Neutrophil (primary cell): ENCODE results near the gene GPA33.

Experiments used
- H3K27ac ChIP-seq: fragments of 200-600 bp; sonication (generic); 2 replicates; pipeline ENCODE4 v1.5.1; 2016; ENCODE audit warnings: mild to moderate bottlenecking, moderate library complexity
- H3K27me3 ChIP-seq: fragments of 200-600 bp; sonication (generic); 2 replicates; pipeline ENCODE4 v1.6.0; 2016; ENCODE audit warnings: mild to moderate bottlenecking
- H3K36me3 ChIP-seq: fragments of 200-600 bp; sonication (generic); 2 replicates; pipeline ENCODE4 v1.5.1; 2017
- H3K4me1 ChIP-seq, 2 experiments: fragments of 200-600 bp in 1 of 2; sonication (generic) in 1 of 2; 1 replicate in 1 of 2; 2 replicates in 1 of 2; pipeline versions ENCODE4 v1.5.1 to v1.6.1; 2013 to 2016; ENCODE audit warnings: low read depth in 1 of 2, low read length in 1 of 2, mild to moderate bottlenecking in 1 of 2, moderate library complexity in 1 of 2; ENCODE audit not compliant: control insufficient read depth in 1 of 2, insufficient read depth in 1 of 2
- H3K4me3 ChIP-seq, 2 experiments: fragments of 200-600 bp in 1 of 2; sonication (generic) in 1 of 2; 1 replicate in 1 of 2; 2 replicates in 1 of 2; pipeline ENCODE4 v1.5.1; 2013 to 2016; ENCODE audit warnings: low read depth in 1 of 2, low read length in 1 of 2, mild to moderate bottlenecking in 1 of 2, moderate library complexity in 1 of 2
- H3K9me3 ChIP-seq: fragments of 200-600 bp; sonication (generic); 2 replicates; pipeline ENCODE4 v1.5.1; 2016
- TF ChIP-seq, protein P1 (sequence below): fragments of 200-600 bp; sonication (generic); IDR thresholded peaks from 2 replicates; pipeline ENCODE4 v1.5.1; 2016; ENCODE audit warnings: antibody characterized with exemption

Gene GPA33

DNA sequence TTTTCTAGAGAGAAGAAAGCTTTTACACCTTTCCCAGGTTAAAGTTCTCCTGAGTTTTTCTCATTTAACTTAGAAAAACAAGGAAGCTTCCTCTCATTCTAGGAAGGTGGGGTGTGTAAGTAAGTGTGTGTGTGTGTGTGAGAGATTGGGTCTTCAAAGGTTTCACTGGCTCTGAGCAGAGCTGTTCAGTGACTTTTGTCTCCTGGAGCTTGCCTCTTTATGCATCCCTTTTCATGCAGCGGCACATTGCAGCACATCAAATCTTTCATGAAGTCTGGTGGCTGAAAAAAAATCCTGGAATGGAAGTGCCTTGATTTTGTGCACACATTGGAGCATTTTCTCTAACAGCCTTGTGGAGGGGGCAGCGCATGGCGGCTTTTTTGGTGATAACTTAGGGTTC is 3.4 kb downstream of the GPA33 start:
- Histone ChIP-seq H3K36me3 (no peaks in the 10 kb centered on the region), H3K4me3 (no peak overlapping the region), H3K27ac (no peak overlapping the region), H3K27me3 (no peaks in the 10 kb centered on the region), H3K9me3 (no peaks in the 10 kb centered on the region), H3K4me1 (no peaks in the 10 kb centered on the region)
- TF ChIP-seq, protein P1, sequence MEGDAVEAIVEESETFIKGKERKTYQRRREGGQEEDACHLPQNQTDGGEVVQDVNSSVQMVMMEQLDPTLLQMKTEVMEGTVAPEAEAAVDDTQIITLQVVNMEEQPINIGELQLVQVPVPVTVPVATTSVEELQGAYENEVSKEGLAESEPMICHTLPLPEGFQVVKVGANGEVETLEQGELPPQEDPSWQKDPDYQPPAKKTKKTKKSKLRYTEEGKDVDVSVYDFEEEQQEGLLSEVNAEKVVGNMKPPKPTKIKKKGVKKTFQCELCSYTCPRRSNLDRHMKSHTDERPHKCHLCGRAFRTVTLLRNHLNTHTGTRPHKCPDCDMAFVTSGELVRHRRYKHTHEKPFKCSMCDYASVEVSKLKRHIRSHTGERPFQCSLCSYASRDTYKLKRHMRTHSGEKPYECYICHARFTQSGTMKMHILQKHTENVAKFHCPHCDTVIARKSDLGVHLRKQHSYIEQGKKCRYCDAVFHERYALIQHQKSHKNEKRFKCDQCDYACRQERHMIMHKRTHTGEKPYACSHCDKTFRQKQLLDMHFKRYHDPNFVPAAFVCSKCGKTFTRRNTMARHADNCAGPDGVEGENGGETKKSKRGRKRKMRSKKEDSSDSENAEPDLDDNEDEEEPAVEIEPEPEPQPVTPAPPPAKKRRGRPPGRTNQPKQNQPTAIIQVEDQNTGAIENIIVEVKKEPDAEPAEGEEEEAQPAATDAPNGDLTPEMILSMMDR, result no peak

DNA sequence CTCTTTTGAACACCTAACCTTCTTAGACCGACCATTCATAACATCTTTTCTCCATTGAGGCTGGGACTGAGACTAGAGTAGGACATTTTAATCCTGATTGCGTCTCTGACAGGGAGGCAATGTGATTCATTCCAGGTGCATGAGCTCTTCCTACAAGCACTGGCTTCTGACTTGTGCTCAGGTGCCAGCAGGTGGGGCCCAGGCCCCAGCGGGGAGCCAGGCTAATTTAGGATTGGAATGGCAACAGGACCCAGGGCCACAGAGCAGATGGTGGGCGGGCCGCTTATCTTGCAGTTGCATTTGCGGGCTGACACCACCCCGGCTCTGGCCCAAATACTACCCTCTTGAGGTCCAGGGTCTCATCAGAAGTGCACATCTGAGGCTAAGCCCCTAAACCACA is 4.1 kb downstream of the GPA33 start:
- TF ChIP-seq, protein P1, result no peak
- Histone ChIP-seq H3K36me3 (no peaks in the 10 kb centered on the region), H3K27ac (no peak overlapping the region), H3K4me1 (no peaks in the 10 kb centered on the region), H3K27me3 (no peaks in the 10 kb centered on the region), H3K4me3 (no peak overlapping the region), H3K9me3 (no peaks in the 10 kb centered on the region)

DNA sequence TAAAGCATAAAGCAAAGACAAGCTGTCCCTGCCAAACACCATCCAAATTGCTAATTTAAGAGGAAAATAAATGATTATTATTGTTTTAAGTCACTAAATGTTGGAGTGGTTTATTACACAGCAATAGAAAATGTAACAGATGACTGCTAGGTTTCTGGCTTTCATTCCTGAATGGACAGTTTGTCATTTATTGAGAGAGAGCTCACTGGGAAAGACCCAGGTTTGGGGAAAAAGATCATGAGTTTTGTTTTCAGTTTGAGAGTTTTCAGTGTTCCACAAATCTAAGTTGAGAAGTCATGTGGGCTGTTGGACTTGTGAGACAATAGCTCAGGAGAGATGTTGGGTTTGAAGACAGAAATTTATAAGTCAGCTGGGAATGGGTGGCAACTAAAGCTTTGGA is 5.4 kb downstream of the GPA33 start:
- no peaks in the 10 kb centered on the region for H3K4me1 ChIP-seq
- H3K4me3 ChIP-seq, result no peak overlapping the region
- no peaks in the 10 kb centered on the region for H3K36me3 ChIP-seq
- H3K27ac ChIP-seq, result no peak overlapping the region
- H3K9me3 ChIP-seq, result no peaks in the 10 kb centered on the region
- TF ChIP-seq, protein P1, result no peak
- no peaks in the 10 kb centered on the region for H3K27me3 ChIP-seq

DNA sequence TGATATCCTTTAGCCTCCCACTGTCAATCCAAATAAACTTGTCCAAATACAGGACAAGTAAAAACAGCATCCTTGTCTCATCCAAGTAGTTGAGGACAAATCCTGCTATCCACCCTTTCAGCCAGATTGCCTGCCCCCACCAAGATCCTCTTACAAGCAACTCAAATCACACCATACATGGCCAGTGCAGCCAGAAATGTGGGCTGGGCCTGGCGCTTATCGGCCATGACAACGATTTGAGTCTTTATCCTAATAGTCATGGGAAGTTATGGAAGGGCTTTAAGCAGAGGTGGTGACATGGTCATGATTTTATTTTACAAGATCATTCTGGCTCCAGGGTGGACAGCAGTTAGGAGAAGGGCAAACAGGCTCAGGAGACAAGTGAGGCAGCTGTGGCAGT is 6.3 kb downstream of the GPA33 start:
- Histone ChIP-seq H3K4me3 (no peak overlapping the region), H3K36me3 (no peaks in the 10 kb centered on the region), H3K9me3 (no peaks in the 10 kb centered on the region), H3K27ac (no peak overlapping the region), H3K27me3 (no peaks in the 10 kb centered on the region), H3K4me1 (no peaks in the 10 kb centered on the region)
- TF ChIP-seq, protein P1, result no peak

DNA sequence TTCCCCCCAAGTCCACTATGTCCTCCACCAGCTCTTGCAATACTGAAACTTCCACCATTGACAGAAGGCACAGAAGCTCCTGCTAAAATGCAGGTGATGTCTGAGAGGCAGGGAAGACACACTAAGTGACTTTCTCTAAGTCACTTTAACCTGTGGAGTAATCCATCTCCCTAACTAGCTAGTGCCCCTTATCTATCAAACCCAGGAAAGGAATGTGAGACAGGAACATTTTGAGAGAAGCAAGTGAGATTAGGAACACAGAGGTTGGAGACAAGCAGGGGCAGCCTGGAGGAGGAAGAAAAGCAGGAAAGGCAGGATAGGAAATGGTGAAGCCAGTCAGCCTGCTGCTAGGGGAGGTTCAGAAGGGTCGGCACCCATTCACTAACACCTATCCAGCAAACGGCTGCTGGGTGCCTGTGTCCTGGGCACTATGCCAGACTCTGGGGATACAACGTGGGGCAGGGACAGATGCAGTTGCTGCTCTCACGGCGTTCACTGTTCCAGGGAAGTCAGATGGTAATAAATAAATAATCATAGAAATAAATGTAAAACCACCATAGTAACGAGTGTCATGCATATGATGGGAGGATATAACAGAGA is 7.0 kb downstream of the GPA33 start:
- H3K36me3 ChIP-seq, result no peaks in the 10 kb centered on the region
- no peaks in the 10 kb centered on the region for H3K4me1 ChIP-seq
- TF ChIP-seq, protein P1, result no peak
- H3K9me3 ChIP-seq, result no peaks in the 10 kb centered on the region
- no peak overlapping the region for H3K27ac ChIP-seq
- no peaks in the 10 kb centered on the region for H3K27me3 ChIP-seq
- H3K4me3 ChIP-seq, result no peak overlapping the region
